Measurements from ENCODE around the gene DOK4. TPM values are rescaled to one million over a fixed set of nuclear protein-coding genes. Genes with fewer than 3 reads are reported as not detected.
A peak's percentile ranks its signal among the peaks of the same experiment; 100 is the strongest.

Gene DOK4
- total and polyA plus RNA-seq, 11 donors = 5.9 to 14.8 (median 7.7) TPM

DNA sequence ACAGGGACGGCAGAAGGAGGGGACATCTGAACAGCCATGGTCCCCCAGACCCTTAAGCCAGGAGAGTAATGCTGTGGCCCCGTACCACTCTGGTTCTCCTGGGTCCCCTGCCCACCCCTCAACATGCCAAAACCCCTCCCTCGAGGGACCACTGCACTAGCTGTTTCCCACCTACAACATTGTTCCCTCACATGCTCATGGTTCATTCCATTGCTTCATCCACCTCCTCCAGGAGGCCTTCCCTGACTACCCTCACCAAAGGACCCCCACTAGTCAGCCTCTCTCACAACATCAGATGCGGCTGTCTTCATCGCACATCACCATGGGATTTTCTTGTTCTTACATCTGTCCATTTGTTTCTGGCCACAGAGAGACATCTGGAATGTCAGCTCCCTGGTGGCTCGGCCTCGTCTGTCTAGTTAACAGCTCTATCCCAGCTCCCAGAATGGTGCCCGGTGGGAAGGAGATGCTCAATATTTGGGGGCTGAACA, 1.7 kb downstream of the DOK4 start:
- intact Hi-C loops (cut with DNase I) = no loop called here
- no peak for TF ChIP-seq POLR2A (IDR thresholded peaks at IDR 0.05)
- TF ChIP-seq, protein P1, sequence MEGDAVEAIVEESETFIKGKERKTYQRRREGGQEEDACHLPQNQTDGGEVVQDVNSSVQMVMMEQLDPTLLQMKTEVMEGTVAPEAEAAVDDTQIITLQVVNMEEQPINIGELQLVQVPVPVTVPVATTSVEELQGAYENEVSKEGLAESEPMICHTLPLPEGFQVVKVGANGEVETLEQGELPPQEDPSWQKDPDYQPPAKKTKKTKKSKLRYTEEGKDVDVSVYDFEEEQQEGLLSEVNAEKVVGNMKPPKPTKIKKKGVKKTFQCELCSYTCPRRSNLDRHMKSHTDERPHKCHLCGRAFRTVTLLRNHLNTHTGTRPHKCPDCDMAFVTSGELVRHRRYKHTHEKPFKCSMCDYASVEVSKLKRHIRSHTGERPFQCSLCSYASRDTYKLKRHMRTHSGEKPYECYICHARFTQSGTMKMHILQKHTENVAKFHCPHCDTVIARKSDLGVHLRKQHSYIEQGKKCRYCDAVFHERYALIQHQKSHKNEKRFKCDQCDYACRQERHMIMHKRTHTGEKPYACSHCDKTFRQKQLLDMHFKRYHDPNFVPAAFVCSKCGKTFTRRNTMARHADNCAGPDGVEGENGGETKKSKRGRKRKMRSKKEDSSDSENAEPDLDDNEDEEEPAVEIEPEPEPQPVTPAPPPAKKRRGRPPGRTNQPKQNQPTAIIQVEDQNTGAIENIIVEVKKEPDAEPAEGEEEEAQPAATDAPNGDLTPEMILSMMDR (IDR thresholded peaks at IDR 0.05) = no peak
- H3K27ac ChIP-seq = peak overlapping the region in 2 of 12 donors; percentile 74 to 83
- H3K9me3 ChIP-seq = no peaks in the 10 kb centered on the region
- H3K36me3 ChIP-seq = no peaks in the 10 kb centered on the region
- whole genome bisulfite sequencing, 4 donors = 82 to 87% (median 84%) methylated on average over 8 of the region's 8 CpGs
- DNase-seq (no peak), ATAC-seq (no peak)
- H3K4me1 ChIP-seq = peaks cover 3 to 37% (median 29%) of the 10 kb centered on the region in 12 donors
- H3K4me3 ChIP-seq = peak overlapping the region in 2 of 12 donors; percentile 5 to 97
- H3K27me3 ChIP-seq = no peaks in the 10 kb centered on the region

GRCh38 chr16:57483725-57484514, 2.4 kb downstream of the DOK4 start:
- Histone ChIP-seq H3K27me3 (peaks cover 0 to 5% (median 0%) of the 10 kb centered on the region in 9 donors), H3K4me1 (peaks cover 3 to 42% (median 33%) of the 10 kb centered on the region in 12 donors), H3K9me3 (no peaks in the 10 kb centered on the region), H3K4me3 (no peak overlapping the region), H3K36me3 (no peaks in the 10 kb centered on the region), H3K27ac (no peak overlapping the region)
- 73 to 88% (median 80%) methylated on average over 4 to 19 of the region's 19 CpGs for WGBS, 4 donors
- intact Hi-C loops (cut with DNase I) = no loop called here
- TF ChIP-seq, protein P1 (IDR thresholded peaks at IDR 0.05) = no peak
- no peak for TF ChIP-seq POLR2A (IDR thresholded peaks at IDR 0.05)
- ATAC-seq = no peak
- no peak for DNase-seq

DNA sequence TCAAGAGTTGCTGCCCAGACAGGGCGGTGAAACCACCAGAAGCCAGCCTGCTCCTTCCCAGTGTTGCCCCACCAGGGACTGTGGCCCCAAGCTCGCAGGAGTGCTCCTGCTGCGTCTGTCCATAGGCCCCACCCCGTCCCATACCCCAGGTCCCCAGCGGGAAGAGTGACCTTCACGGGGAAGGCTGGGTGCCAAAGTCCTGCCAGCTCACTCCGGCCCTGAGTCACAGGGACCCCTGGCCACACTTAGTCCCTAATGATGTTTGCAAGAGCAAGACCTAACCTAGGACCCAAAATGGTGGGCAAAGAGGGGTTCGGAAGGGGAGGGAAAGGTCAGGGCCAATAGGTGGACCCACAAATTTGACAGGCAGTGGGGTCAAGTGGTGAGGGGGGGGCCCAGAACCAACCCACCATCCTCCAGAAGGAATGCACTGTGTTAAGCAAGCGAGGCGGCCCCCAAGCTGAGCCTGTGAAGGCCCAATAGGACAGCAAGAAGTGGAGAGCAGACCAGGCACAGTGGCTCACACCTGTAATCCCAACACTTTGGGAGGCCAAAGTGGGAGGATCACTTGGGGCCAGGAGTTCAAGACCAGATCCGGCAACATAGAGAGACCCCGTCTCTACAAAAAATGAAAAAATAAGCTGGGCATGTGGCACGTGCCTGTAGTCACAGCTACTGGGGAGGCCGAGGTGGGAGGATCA, 3.3 kb downstream of the DOK4 start:
- TF ChIP-seq, protein P1 (IDR thresholded peaks at IDR 0.05) = no peak
- TF ChIP-seq POLR2A (IDR thresholded peaks at IDR 0.05) = no peak
- intact Hi-C loops (cut with DNase I) = no loop called here
- DNase-seq (no peak), ATAC-seq (no peak)
- H3K4me1 ChIP-seq = peaks cover 3 to 51% (median 41%) of the 10 kb centered on the region in 12 donors
- H3K9me3 ChIP-seq = no peaks in the 10 kb centered on the region
- H3K27me3 ChIP-seq = peaks cover 0 to 6% (median 0%) of the 10 kb centered on the region in 9 donors
- H3K36me3 ChIP-seq = no peaks in the 10 kb centered on the region
- 78 to 88% (median 83%) methylated on average over 13 to 14 of the region's 14 CpGs for WGBS, 4 donors
- no peak overlapping the region for H3K27ac ChIP-seq
- no peak overlapping the region for H3K4me3 ChIP-seq

DNA sequence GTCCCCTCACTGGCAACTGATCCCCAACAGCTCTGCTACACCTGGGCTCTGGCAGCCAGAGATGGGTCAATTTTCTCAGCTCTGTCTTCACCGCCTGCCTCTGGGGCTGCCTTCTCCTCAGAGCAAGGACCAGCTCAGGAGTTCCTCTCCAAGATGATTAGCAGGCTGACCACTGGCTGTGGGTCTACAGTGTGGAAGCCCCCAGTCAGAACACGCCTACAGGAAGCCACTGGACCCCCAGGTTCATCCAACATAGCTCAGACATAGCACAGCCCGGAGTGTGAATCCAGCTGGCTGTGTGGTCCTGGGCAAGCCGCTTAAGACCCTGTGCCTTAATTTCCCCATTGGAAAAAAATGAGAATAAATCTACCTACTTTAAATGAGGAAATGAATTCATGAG, 4.9 kb downstream of the DOK4 start:
- H3K4me3 ChIP-seq = no peak overlapping the region
- H3K27me3 ChIP-seq = peaks cover 0 to 6% (median 0%) of the 10 kb centered on the region in 9 donors
- ATAC-seq (no peak), DNase-seq (no peak)
- TF ChIP-seq POLR2A (IDR thresholded peaks at IDR 0.05) = no peak
- TF ChIP-seq, protein P1 (IDR thresholded peaks at IDR 0.05) = no peak
- H3K4me1 ChIP-seq = peaks cover 3 to 58% (median 42%) of the 10 kb centered on the region in 12 donors
- intact Hi-C loops (cut with DNase I) = no loop called here
- WGBS, 4 donors = 89 to 94% (median 91%) methylated on average over 4 of the region's 4 CpGs
- H3K36me3 ChIP-seq = peaks cover 0 to under 1% (median 0%) of the 10 kb centered on the region in 9 donors
- no peak overlapping the region for H3K27ac ChIP-seq
- H3K9me3 ChIP-seq = no peaks in the 10 kb centered on the region

All from heart left ventricle (tissue), 16 donors.